ENCODE measurements around the gene BEND4.

- TF ChIP-seq POLR2A (IDR thresholded peaks at IDR 0.05; ENCODE audit: extremely low read depth, insufficient read length), result no peak
- no peak for TF ChIP-seq CTCF (IDR thresholded peaks at IDR 0.05; ENCODE audit: low read depth, low read length)
- TF ChIP-seq MYC (IDR thresholded peaks at IDR 0.05; ENCODE audit: low read depth, low read length), result no peak
- no peak for TF ChIP-seq MAX (IDR thresholded peaks at IDR 0.05; ENCODE audit: low read depth, low read length)
These were observed 44.9 kb upstream of the BEND4 start for GRCh38 chr4:42197341-42197740.

Measured in NB4 (cell line).